Measurements from ENCODE around the gene GYS2.

DNA sequence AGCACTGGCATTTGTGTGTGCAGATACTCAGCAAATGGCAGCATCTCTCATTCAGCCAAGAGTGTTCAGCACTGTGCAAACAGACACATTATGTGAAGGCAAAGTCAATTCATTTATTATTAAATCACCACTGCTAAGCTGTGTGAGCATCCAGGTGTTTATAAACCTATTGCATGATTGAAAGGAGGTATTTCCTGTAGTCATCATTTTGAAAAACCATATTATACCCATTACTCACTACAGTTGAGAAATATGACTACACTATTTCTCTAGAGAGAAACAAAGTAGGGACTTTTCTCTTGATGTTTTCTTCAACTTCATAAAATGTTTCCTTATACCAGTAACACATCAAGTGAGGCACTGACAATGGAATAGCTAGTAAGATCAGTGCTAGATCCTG is 64.8 kb downstream of the GYS2 start:
- TF ChIP-seq, protein P1, sequence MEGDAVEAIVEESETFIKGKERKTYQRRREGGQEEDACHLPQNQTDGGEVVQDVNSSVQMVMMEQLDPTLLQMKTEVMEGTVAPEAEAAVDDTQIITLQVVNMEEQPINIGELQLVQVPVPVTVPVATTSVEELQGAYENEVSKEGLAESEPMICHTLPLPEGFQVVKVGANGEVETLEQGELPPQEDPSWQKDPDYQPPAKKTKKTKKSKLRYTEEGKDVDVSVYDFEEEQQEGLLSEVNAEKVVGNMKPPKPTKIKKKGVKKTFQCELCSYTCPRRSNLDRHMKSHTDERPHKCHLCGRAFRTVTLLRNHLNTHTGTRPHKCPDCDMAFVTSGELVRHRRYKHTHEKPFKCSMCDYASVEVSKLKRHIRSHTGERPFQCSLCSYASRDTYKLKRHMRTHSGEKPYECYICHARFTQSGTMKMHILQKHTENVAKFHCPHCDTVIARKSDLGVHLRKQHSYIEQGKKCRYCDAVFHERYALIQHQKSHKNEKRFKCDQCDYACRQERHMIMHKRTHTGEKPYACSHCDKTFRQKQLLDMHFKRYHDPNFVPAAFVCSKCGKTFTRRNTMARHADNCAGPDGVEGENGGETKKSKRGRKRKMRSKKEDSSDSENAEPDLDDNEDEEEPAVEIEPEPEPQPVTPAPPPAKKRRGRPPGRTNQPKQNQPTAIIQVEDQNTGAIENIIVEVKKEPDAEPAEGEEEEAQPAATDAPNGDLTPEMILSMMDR (IDR thresholded peaks at IDR 0.05): no peak
- TF ChIP-seq POLR2A (IDR thresholded peaks at IDR 0.05): no peak

All from body of pancreas (tissue), 4 donors.